ENCODE results near the gene GHR.
"Not testable (repeated sequence)": the region's sequence is repeated elsewhere in the genome, so short reads cannot be mapped to it uniquely, and the experiment has no call there.

Gene GHR

DNA sequence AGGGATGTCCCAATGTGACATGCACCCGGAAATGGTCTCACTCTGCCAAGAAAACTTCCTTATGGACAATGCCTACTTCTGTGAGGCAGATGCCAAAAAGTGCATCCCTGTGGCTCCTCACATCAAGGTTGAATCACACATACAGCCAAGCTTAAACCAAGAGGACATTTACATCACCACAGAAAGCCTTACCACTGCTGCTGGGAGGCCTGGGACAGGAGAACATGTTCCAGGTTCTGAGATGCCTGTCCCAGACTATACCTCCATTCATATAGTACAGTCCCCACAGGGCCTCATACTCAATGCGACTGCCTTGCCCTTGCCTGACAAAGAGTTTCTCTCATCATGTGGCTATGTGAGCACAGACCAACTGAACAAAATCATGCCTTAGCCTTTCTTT lies 295.8 kb downstream of the GHR start:
- Histone ChIP-seq H3K4me3 (ENCODE audit: low read depth, low read length) (no peak overlapping the region), H3K4me1 (ENCODE audit: control insufficient read depth, insufficient read depth, low read length) (no peaks in the 10 kb centered on the region), H3K27ac (ENCODE audit: extremely low read depth, low read depth, low read length) (no peak overlapping the region), H3K36me3 (ENCODE audit: control insufficient read depth in 2 of 2, insufficient read depth in 1 of 2, low read length in 2 of 2) (no peaks in the 10 kb centered on the region), H3K9me3 (ENCODE audit: control insufficient read depth, insufficient read depth, low read depth, low read length) (no peaks in the 10 kb centered on the region)
- CTCF ChIA-PET = interaction anchor here (1.2 to 2.2 kb wide), 2 partner anchors 26 to 48 kb away, joined by 3 to 6 read pairs; no protein-coding TSS in a partner anchor
- TF ChIP-seq ZNF248 (tag by site-specific recombination; IDR thresholded peaks at IDR 0.05) = no peak
- POLR2A ChIA-PET = no interaction called here

DNA sequence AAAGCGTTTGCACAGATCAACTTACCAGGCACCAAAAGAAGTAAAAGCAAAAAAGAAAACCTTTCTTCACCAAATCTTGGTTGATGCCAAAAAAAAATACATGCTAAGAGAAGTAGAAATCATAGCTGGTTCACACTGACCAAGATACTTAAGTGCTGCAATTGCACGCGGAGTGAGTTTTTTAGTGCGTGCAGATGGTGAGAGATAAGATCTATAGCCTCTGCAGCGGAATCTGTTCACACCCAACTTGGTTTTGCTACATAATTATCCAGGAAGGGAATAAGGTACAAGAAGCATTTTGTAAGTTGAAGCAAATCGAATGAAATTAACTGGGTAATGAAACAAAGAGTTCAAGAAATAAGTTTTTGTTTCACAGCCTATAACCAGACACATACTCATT lies 297.0 kb downstream of the GHR start:
- H3K4me1 ChIP-seq (ENCODE audit: control insufficient read depth, insufficient read depth, low read length) = no peaks in the 10 kb centered on the region
- CTCF ChIA-PET = interaction anchor here (0.7 kb wide), 1 partner anchor 8 kb away, joined by 4 read pairs; no protein-coding TSS in a partner anchor
- TF ChIP-seq, protein P1, sequence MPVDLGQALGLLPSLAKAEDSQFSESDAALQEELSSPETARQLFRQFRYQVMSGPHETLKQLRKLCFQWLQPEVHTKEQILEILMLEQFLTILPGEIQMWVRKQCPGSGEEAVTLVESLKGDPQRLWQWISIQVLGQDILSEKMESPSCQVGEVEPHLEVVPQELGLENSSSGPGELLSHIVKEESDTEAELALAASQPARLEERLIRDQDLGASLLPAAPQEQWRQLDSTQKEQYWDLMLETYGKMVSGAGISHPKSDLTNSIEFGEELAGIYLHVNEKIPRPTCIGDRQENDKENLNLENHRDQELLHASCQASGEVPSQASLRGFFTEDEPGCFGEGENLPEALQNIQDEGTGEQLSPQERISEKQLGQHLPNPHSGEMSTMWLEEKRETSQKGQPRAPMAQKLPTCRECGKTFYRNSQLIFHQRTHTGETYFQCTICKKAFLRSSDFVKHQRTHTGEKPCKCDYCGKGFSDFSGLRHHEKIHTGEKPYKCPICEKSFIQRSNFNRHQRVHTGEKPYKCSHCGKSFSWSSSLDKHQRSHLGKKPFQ (tag by site-specific recombination; IDR thresholded peaks at IDR 0.05) = peak; percentile 82
- TF ChIP-seq, protein P2, sequence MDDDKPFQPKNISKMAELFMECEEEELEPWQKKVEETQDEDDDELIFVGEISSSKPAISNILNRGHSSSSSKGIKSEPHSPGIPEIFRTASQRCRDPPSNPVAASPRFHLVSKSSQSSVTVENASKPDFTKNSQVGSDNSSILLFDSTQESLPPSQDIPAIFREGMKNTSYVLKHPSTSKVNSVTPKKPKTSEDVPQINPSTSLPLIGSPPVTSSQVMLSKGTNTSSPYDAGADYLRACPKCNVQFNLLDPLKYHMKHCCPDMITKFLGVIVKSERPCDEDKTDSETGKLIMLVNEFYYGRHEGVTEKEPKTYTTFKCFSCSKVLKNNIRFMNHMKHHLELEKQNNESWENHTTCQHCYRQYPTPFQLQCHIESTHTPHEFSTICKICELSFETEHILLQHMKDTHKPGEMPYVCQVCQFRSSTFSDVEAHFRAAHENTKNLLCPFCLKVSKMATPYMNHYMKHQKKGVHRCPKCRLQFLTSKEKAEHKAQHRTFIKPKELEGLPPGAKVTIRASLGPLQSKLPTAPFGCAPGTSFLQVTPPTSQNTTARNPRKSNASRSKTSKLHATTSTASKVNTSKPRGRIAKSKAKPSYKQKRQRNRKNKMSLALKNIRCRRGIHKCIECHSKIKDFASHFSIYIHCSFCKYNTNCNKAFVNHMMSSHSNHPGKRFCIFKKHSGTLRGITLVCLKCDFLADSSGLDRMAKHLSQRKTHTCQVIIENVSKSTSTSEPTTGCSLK (tag by site-specific recombination; IDR thresholded peaks at IDR 0.05) = no peak
- no peak overlapping the region for H3K4me3 ChIP-seq (ENCODE audit: low read depth, low read length)
- no peaks in the 10 kb centered on the region for H3K9me3 ChIP-seq (ENCODE audit: control insufficient read depth, insufficient read depth, low read depth, low read length)
- POLR2A ChIA-PET = no interaction called here
- H3K27ac ChIP-seq (ENCODE audit: extremely low read depth, low read depth, low read length) = no peak overlapping the region
- H3K36me3 ChIP-seq (ENCODE audit: control insufficient read depth in 2 of 2, insufficient read depth in 1 of 2, low read length in 2 of 2) = no peaks in the 10 kb centered on the region

DNA sequence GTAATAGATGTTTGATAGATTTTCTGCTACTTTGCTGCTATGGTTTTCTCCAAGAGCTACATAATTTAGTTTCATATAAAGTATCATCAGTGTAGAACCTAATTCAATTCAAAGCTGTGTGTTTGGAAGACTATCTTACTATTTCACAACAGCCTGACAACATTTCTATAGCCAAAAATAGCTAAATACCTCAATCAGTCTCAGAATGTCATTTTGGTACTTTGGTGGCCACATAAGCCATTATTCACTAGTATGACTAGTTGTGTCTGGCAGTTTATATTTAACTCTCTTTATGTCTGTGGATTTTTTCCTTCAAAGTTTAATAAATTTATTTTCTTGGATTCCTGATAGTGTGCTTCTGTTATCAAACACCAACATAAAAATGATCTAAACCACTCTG lies 298.2 kb downstream of the GHR start:
- CTCF ChIA-PET = interaction anchor here (0.6 to 2.1 kb wide), 3 partner anchors 24 to 168 kb away, joined by 4 to 10 read pairs (median 7); no protein-coding TSS in a partner anchor

DNA sequence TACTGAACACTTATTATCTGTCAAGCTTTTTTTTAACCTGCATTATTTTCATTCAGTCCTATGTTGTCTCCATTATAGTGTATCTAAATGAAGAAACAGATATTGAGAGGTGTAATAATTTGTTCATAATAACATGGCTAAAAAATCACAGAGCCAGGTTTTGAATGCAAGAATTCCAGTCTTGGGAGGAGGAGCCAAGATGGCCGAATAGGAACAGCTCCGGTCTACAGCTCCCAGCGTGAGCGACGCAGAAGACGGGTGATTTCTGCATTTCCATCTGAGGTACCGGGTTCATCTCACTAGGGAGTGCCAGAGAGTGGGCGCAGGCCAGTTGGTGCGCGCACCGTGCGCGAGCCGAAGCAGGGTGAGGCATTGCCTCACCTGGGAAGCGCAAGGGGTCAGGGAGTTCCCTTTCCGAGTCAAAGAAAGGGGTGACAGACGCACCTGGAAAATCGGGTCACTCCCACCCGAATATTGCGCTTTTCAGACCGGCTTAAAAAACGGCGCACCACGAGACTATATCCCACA lies 311.4 kb downstream of the GHR start:
- H3K9me3 ChIP-seq (ENCODE audit: control insufficient read depth, insufficient read depth, low read depth, low read length); H3K36me3 ChIP-seq (ENCODE audit: control insufficient read depth in 2 of 2, insufficient read depth in 1 of 2, low read length in 2 of 2); POLR2A ChIA-PET; H3K27ac ChIP-seq (ENCODE audit: extremely low read depth, low read depth, low read length); H3K4me3 ChIP-seq (ENCODE audit: low read depth, low read length); H3K4me1 ChIP-seq (ENCODE audit: control insufficient read depth, insufficient read depth, low read length): not testable (repeated sequence)
- CTCF ChIA-PET = interaction anchor here (4.1 kb wide), 1 partner anchor 11 kb away, joined by 24 read pairs; no protein-coding TSS in a partner anchor

More for the DNA sequence above, 298.2 kb downstream of the GHR start:
- POLR2A ChIA-PET = no interaction called here
- no peaks in the 10 kb centered on the region for H3K9me3 ChIP-seq (ENCODE audit: control insufficient read depth, insufficient read depth, low read depth, low read length)
- H3K36me3 ChIP-seq (ENCODE audit: control insufficient read depth in 2 of 2, insufficient read depth in 1 of 2, low read length in 2 of 2) = no peaks in the 10 kb centered on the region
- no peak overlapping the region for H3K4me3 ChIP-seq (ENCODE audit: low read depth, low read length)
- no peaks in the 10 kb centered on the region for H3K4me1 ChIP-seq (ENCODE audit: control insufficient read depth, insufficient read depth, low read length)
- no peak overlapping the region for H3K27ac ChIP-seq (ENCODE audit: extremely low read depth, low read depth, low read length)
- no peak for TF ChIP-seq ZNF76 (tag by site-specific recombination; IDR thresholded peaks at IDR 0.05; ENCODE audit: borderline replicate concordance, low read depth)
- no peak for TF ChIP-seq ZNF341 (tag by site-specific recombination; IDR thresholded peaks at IDR 0.05; ENCODE audit: low read depth)
- TF ChIP-seq ZNF791 (tag by site-specific recombination; IDR thresholded peaks at IDR 0.05) = no peak
- no peak for TF ChIP-seq ZFP3 (tag by site-specific recombination; IDR thresholded peaks at IDR 0.05; ENCODE audit: low read depth)
- no peak for TF ChIP-seq ZNF112 (tag by site-specific recombination; IDR thresholded peaks at IDR 0.05)
- TF ChIP-seq ZBTB48 (tag by site-specific recombination; IDR thresholded peaks at IDR 0.05) = no peak
- TF ChIP-seq, protein P3, sequence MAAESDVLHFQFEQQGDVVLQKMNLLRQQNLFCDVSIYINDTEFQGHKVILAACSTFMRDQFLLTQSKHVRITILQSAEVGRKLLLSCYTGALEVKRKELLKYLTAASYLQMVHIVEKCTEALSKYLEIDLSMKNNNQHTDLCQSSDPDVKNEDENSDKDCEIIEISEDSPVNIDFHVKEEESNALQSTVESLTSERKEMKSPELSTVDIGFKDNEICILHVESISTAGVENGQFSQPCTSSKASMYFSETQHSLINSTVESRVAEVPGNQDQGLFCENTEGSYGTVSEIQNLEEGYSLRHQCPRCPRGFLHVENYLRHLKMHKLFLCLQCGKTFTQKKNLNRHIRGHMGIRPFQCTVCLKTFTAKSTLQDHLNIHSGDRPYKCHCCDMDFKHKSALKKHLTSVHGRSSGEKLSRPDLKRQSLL (tag by site-specific recombination; IDR thresholded peaks at IDR 0.05) = no peak
